ENCODE results near the gene NTRK2.
A peak's percentile ranks its signal among the peaks of the same experiment; 100 is the strongest.

NTRK2 gene

GRCh38 chr9:84949971-84950370, 280.4 kb downstream of the NTRK2 start:
- peak in 1 of 2 donors; percentile 36 for DNase-seq

GRCh38 chr9:84950879-84951811, 281.6 kb downstream of the NTRK2 start:
- no peak for DNase-seq

- no peak for DNase-seq
These were observed 283.8 kb downstream of the NTRK2 start for GRCh38 chr9:84953252-84953773.

GRCh38 chr9:84953797-84954705, 284.5 kb downstream of the NTRK2 start:
- DNase-seq = peak; percentile 80 to 86

- no peak for DNase-seq
These were observed 285.6 kb downstream of the NTRK2 start for GRCh38 chr9:84955155-84955554.

GRCh38 chr9:84955971-84956370, 286.4 kb downstream of the NTRK2 start:
- no peak for DNase-seq

- no peak for DNase-seq
These were observed 289.8 kb downstream of the NTRK2 start for GRCh38 chr9:84959339-84959738.

- DNase-seq = peak in 1 of 2 donors; percentile 11
These were observed 297.6 kb downstream of the NTRK2 start for GRCh38 chr9:84966876-84967830.

- no peak for DNase-seq
These were observed 299.6 kb downstream of the NTRK2 start for GRCh38 chr9:84969084-84969483.

GRCh38 chr9:84969736-84970135, 300.2 kb downstream of the NTRK2 start:
- no peak for DNase-seq

GRCh38 chr9:84970432-84970831, 300.9 kb downstream of the NTRK2 start:
- no peak for DNase-seq

- DNase-seq = no peak
These were observed 302.0 kb downstream of the NTRK2 start for GRCh38 chr9:84971571-84971970.

GRCh38 chr9:84974258-84974657, 304.7 kb downstream of the NTRK2 start:
- DNase-seq = no peak

GRCh38 chr9:84974855-84975254, 305.3 kb downstream of the NTRK2 start:
- peak in 1 of 2 donors; percentile 25 for DNase-seq

- no peak for DNase-seq
These were observed 306.4 kb downstream of the NTRK2 start for GRCh38 chr9:84975926-84976325.

GRCh38 chr9:84978661-84979060, 309.1 kb downstream of the NTRK2 start:
- no peak for DNase-seq

GRCh38 chr9:84983749-84984148, 314.2 kb downstream of the NTRK2 start:
- no peak for DNase-seq

GRCh38 chr9:84988621-84989020, 319.1 kb downstream of the NTRK2 start:
- no peak for DNase-seq

GRCh38 chr9:84990416-84990815, 320.9 kb downstream of the NTRK2 start:
- peak; percentile 30 to 89 for DNase-seq

- no peak for DNase-seq
These were observed 321.5 kb downstream of the NTRK2 start for GRCh38 chr9:84990850-84991513.

GRCh38 chr9:84991514-84991870, 322.0 kb downstream of the NTRK2 start:
- DNase-seq = peak; percentile 36 to 62

GRCh38 chr9:84992381-84992780, 322.9 kb downstream of the NTRK2 start:
- no peak for DNase-seq
